Measurements from ENCODE around the gene TMED5. TPM values are rescaled to one million over a fixed set of nuclear protein-coding genes. Genes with fewer than 3 reads are reported as not detected.
"Not testable (repeated sequence)": the region's sequence is repeated elsewhere in the genome, so short reads cannot be mapped to it uniquely, and the experiment has no call there.

TMED5 gene
- total RNA-seq, 5 donors from 2014 or later (not counting 1 experiment from before 2014, with no cell fraction given): 40.9 to 47.6 (median 44.8) TPM

DNA sequence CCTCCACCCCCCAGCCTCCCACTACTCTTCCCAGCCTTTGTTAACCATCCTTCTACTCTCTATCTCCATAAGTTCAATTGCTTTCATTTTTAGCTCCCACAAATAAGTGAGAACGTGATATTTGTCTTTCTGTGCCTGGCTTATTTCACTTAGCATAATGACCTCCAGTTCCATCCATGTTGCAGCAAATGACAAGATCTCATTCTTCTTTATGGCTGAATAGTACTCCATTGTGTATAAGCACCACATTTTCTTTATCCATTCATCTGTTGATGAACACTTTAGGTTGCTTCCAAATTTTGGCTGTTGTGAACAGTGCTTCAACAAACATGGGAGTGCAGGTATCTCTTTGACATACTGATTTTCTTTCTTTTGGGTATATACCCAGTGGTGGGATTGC lies 14.3 kb downstream of the TMED5 start:
- H3K27ac ChIP-seq (ENCODE audit: low read length); CTCF ChIA-PET; H3K9me3 Mint-ChIP-seq; H3K4me3 ChIP-seq (ENCODE audit: control insufficient read depth in 1 of 2, extremely low read depth in 1 of 2, low read length in 1 of 2); DNase-seq; H3K4me1 ChIP-seq (ENCODE audit: control insufficient read depth in 1 of 2, extremely low read depth in 1 of 2, insufficient read depth in 2 of 2, low read length in 2 of 2); H3K27ac Mint-ChIP-seq; ATAC-seq (replicated peaks in 1 of 4); H3K27me3 Mint-ChIP-seq; H3K36me3 ChIP-seq (ENCODE audit: control insufficient read depth in 2 of 2, extremely low read depth in 1 of 2, insufficient read depth in 1 of 2, low read length in 1 of 2); H3K27me3 ChIP-seq (replicated peaks in 1 of 2; ENCODE audit: control insufficient read depth in 2 of 2, extremely low read depth in 1 of 2, insufficient read depth in 2 of 2, low read length in 1 of 2); H3K9me3 ChIP-seq; H3K4me3 Mint-ChIP-seq; POLR2A ChIA-PET: not testable (repeated sequence)
- Mint-ChIP-seq H3K4me1 (peaks cover 57 to 63% (median 62%) of the 10 kb centered on the region in 3 donors), H3K36me3 (peaks cover 41% of the 10 kb centered on the region)
- 100% methylated on average over 1 of the region's 1 CpG for WGBS (ENCODE audit: insufficient coverage)

DNA sequence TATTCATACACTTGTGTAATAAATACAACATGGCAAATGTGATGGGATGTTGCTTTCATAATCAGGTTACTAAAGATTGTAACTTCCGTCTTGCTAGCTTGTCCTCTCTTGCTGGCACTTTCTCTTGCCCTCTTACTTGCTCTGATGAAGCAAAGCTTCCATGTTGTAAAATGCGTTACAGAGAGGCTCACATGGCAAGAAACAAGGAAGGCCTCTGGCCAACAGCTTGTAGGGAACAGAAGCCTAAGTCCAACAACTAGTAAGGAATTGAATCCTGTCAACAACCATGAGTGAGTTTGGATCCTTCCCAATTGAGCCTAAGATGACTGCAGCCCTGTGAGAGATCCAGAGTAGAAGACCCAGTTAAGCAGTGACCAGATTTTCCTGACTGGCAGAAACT lies 15.4 kb downstream of the TMED5 start:
- peaks cover 53 to 62% (median 59%) of the 10 kb centered on the region in 3 donors for H3K4me1 Mint-ChIP-seq
- H3K9me3 ChIP-seq: no peaks in the 10 kb centered on the region
- no peak overlapping the region for H3K27ac ChIP-seq (ENCODE audit: low read length)
- H3K9me3 Mint-ChIP-seq: peaks cover 4 to 9% (median 5%) of the 10 kb centered on the region in 3 donors
- CTCF ChIA-PET: interaction anchor here in 1 of 2 donors (0.6 kb wide), 2 partner anchors 13 to 16 kb away, joined by 3 to 6 read pairs; no protein-coding TSS in a partner anchor
- H3K27me3 ChIP-seq (replicated peaks in 1 of 2; ENCODE audit: control insufficient read depth in 2 of 2, extremely low read depth in 1 of 2, insufficient read depth in 2 of 2, low read length in 1 of 2): no peaks in the 10 kb centered on the region
- no peak overlapping the region for H3K4me3 Mint-ChIP-seq
- 100% methylated on average over 2 of the region's 2 CpGs for WGBS (ENCODE audit: insufficient coverage)
- DNase-seq (no peak), ATAC-seq (replicated peaks in 1 of 4) (no peak)
- no peaks in the 10 kb centered on the region for H3K4me1 ChIP-seq (ENCODE audit: control insufficient read depth in 1 of 2, extremely low read depth in 1 of 2, insufficient read depth in 2 of 2, low read length in 2 of 2)
- H3K27me3 Mint-ChIP-seq: no peaks in the 10 kb centered on the region
- H3K4me3 ChIP-seq (ENCODE audit: control insufficient read depth in 1 of 2, extremely low read depth in 1 of 2, low read length in 1 of 2): no peak overlapping the region
- POLR2A ChIA-PET: interaction anchor here (0.6 to 1.0 kb wide), 2 partner anchors 24 to 46 kb away, joined by 3 to 6 read pairs; no protein-coding TSS in a partner anchor
- peaks cover 40% of the 10 kb centered on the region for H3K36me3 Mint-ChIP-seq
- H3K36me3 ChIP-seq (ENCODE audit: control insufficient read depth in 2 of 2, extremely low read depth in 1 of 2, insufficient read depth in 1 of 2, low read length in 1 of 2): peaks cover 0 to 9% of the 10 kb centered on the region in 2 donors
- H3K27ac Mint-ChIP-seq: peak overlapping the region; percentile 3 to 65

DNA sequence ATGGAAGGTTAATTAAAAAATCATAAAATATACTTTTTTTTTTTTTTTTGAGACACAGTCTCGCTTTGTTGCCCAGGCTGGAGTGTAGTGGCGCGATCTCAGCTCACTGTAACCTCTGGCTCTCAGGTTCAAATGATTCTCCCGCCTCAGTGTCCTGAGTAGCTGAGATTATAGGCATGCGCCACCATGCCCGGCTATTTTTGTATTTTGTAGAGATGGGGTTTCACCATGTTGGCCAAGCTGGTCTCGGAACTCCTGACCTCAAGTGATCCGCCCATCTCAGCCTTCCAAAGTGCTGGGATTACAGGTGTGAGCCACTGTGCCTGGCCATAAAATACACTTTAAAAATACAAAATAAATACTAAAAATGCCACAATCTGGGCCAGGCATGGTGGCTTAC lies 16.9 kb downstream of the TMED5 start:
- ATAC-seq (replicated peaks in 1 of 4); H3K9me3 Mint-ChIP-seq; H3K27ac ChIP-seq (ENCODE audit: low read length); CTCF ChIA-PET; H3K4me1 ChIP-seq (ENCODE audit: control insufficient read depth in 1 of 2, extremely low read depth in 1 of 2, insufficient read depth in 2 of 2, low read length in 2 of 2); H3K4me3 Mint-ChIP-seq; H3K27me3 ChIP-seq (replicated peaks in 1 of 2; ENCODE audit: control insufficient read depth in 2 of 2, extremely low read depth in 1 of 2, insufficient read depth in 2 of 2, low read length in 1 of 2); DNase-seq; H3K27ac Mint-ChIP-seq; H3K9me3 ChIP-seq; H3K27me3 Mint-ChIP-seq; H3K4me3 ChIP-seq (ENCODE audit: control insufficient read depth in 1 of 2, extremely low read depth in 1 of 2, low read length in 1 of 2): not testable (repeated sequence)
- H3K36me3 ChIP-seq (ENCODE audit: control insufficient read depth in 2 of 2, extremely low read depth in 1 of 2, insufficient read depth in 1 of 2, low read length in 1 of 2): peaks cover 0 to 19% of the 10 kb centered on the region in 2 donors
- peaks cover 40 to 49% (median 46%) of the 10 kb centered on the region in 3 donors for H3K4me1 Mint-ChIP-seq
- POLR2A ChIA-PET: interaction anchor here in 1 of 2 donors (0.7 kb wide), 1 partner anchor 216 kb away, joined by 13 read pairs; no protein-coding TSS in a partner anchor
- H3K36me3 Mint-ChIP-seq: peaks cover 40% of the 10 kb centered on the region
- 100% methylated on average over 4 of the region's 8 CpGs for WGBS (ENCODE audit: insufficient coverage)

DNA sequence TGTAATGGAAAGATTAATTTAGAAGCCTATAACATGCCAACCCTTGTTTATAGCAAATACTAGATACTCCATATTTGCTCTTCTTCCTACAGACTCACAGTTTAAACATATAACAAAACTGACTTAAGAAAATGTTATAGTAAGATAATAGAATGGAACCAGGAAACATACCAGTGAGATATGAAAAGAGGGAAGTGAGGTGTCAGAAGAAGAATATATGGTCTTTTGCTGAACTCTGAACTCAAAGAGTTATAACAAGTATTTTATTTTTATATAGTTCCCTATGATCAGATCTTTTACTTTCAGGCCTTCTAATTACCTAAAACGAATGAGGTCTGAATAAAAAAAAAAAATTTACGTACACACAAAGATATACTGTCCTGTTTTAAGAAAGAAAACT lies 20.9 kb downstream of the TMED5 start:
- H3K27me3 Mint-ChIP-seq: no peaks in the 10 kb centered on the region
- DNase-seq: no peak
- no peaks in the 10 kb centered on the region for H3K9me3 Mint-ChIP-seq
- Histone ChIP-seq H3K27me3 (replicated peaks in 1 of 2; ENCODE audit: control insufficient read depth in 2 of 2, extremely low read depth in 1 of 2, insufficient read depth in 2 of 2, low read length in 1 of 2) (no peaks in the 10 kb centered on the region), H3K4me1 (ENCODE audit: control insufficient read depth in 1 of 2, extremely low read depth in 1 of 2, insufficient read depth in 2 of 2, low read length in 2 of 2) (peaks cover 0 to 3% of the 10 kb centered on the region in 2 experiments), H3K9me3 (no peaks in the 10 kb centered on the region), H3K27ac (ENCODE audit: low read length) (no peak overlapping the region), H3K4me3 (ENCODE audit: control insufficient read depth in 1 of 2, extremely low read depth in 1 of 2, low read length in 1 of 2) (no peak overlapping the region), H3K36me3 (ENCODE audit: control insufficient read depth in 2 of 2, extremely low read depth in 1 of 2, insufficient read depth in 1 of 2, low read length in 1 of 2) (peaks cover 0 to 44% of the 10 kb centered on the region in 2 donors)
- ChIA-PET POLR2A (interaction anchor here in 1 of 2 donors (1.0 kb wide), 1 partner anchor 9 kb away, joined by 3 read pairs; no protein-coding TSS in a partner anchor), CTCF (interaction anchor here in 1 of 2 donors (1.0 kb wide), 1 partner anchor 43 kb away, joined by 3 read pairs; no protein-coding TSS in a partner anchor)
- peaks cover 30% of the 10 kb centered on the region for H3K36me3 Mint-ChIP-seq
- H3K4me3 Mint-ChIP-seq: no peak overlapping the region
- H3K27ac Mint-ChIP-seq: no peak overlapping the region
- no CpG with 5 or more reads among the region's 2 CpGs for WGBS (ENCODE audit: insufficient coverage)
- H3K4me1 Mint-ChIP-seq: peaks cover 20 to 30% (median 30%) of the 10 kb centered on the region in 3 donors
- ATAC-seq (replicated peaks in 1 of 4): no peak

- ChIA-PET POLR2A (no interaction called here), CTCF (interaction anchor here in 1 of 2 donors (0.7 kb wide), 2 partner anchors 12 to 1446 kb away, joined by 4 to 8 read pairs; no protein-coding TSS in a partner anchor)
- no CpG with 5 or more reads among the region's 3 CpGs for WGBS (ENCODE audit: insufficient coverage)
- Mint-ChIP-seq H3K4me1 (peaks cover 10 to 12% (median 11%) of the 10 kb centered on the region in 3 donors), H3K36me3 (peaks cover 35% of the 10 kb centered on the region), H3K27me3 (no peaks in the 10 kb centered on the region), H3K27ac (peak overlapping the region; percentile 36 to 70), H3K4me3 (no peak overlapping the region), H3K9me3 (no peaks in the 10 kb centered on the region)
- DNase-seq: no peak
- Histone ChIP-seq H3K27ac (ENCODE audit: low read length) (peak overlapping the region; percentile 19), H3K4me1 (ENCODE audit: control insufficient read depth in 1 of 2, extremely low read depth in 1 of 2, insufficient read depth in 2 of 2, low read length in 2 of 2) (peaks cover 0 to 3% of the 10 kb centered on the region in 2 experiments), H3K36me3 (ENCODE audit: control insufficient read depth in 2 of 2, extremely low read depth in 1 of 2, insufficient read depth in 1 of 2, low read length in 1 of 2) (peaks cover 0 to 65% of the 10 kb centered on the region in 2 donors), H3K4me3 (ENCODE audit: control insufficient read depth in 1 of 2, extremely low read depth in 1 of 2, low read length in 1 of 2) (no peak overlapping the region), H3K27me3 (replicated peaks in 1 of 2; ENCODE audit: control insufficient read depth in 2 of 2, extremely low read depth in 1 of 2, insufficient read depth in 2 of 2, low read length in 1 of 2) (no peaks in the 10 kb centered on the region), H3K9me3 (no peaks in the 10 kb centered on the region)
- ATAC-seq (replicated peaks in 1 of 4): peak in 1 of 4 experiments; percentile 53
These were observed 24.9 kb downstream of the TMED5 start for GRCh38 chr1:93155335-93155734.

GRCh38 chr1:93154898-93155297 lies 25.3 kb downstream of the TMED5 start:
- H3K27me3 ChIP-seq (replicated peaks in 1 of 2; ENCODE audit: control insufficient read depth in 2 of 2, extremely low read depth in 1 of 2, insufficient read depth in 2 of 2, low read length in 1 of 2): no peaks in the 10 kb centered on the region
- CTCF ChIA-PET: interaction anchor here (0.6 to 0.7 kb wide), 3 partner anchors 12 to 1446 kb away, joined by 4 to 8 read pairs (median 4); no protein-coding TSS in a partner anchor
- no peak overlapping the region for H3K4me3 ChIP-seq (ENCODE audit: control insufficient read depth in 1 of 2, extremely low read depth in 1 of 2, low read length in 1 of 2)
- Mint-ChIP-seq H3K9me3 (no peaks in the 10 kb centered on the region), H3K27me3 (no peaks in the 10 kb centered on the region), H3K36me3 (peaks cover 38% of the 10 kb centered on the region), H3K4me3 (no peak overlapping the region), H3K27ac (peak overlapping the region in 1 of 2 donors; percentile 36), H3K4me1 (peaks cover 9 to 11% (median 10%) of the 10 kb centered on the region in 3 donors)
- no peaks in the 10 kb centered on the region for H3K9me3 ChIP-seq
- no peak for ATAC-seq (replicated peaks in 1 of 4)
- H3K27ac ChIP-seq (ENCODE audit: low read length): peak overlapping the region; percentile 19
- H3K4me1 ChIP-seq (ENCODE audit: control insufficient read depth in 1 of 2, extremely low read depth in 1 of 2, insufficient read depth in 2 of 2, low read length in 2 of 2): peaks cover 0 to 3% of the 10 kb centered on the region in 2 experiments
- H3K36me3 ChIP-seq (ENCODE audit: control insufficient read depth in 2 of 2, extremely low read depth in 1 of 2, insufficient read depth in 1 of 2, low read length in 1 of 2): peaks cover 0 to 62% of the 10 kb centered on the region in 2 donors
- DNase-seq: no peak
- POLR2A ChIA-PET: interaction anchor here in 1 of 2 donors (1.1 kb wide), 1 partner anchor 11 kb away, joined by 4 read pairs; no protein-coding TSS in a partner anchor

Measured in T-cell (primary cell).